ENCODE data around the gene SLC25A26.

- no peak for TF ChIP-seq CTCF (IDR thresholded peaks at IDR 0.05 in 2 of 3, conservative IDR thresholded peaks at IDR 0.05 in 1 of 3; ENCODE audit: borderline replicate concordance in 1 of 3, insufficient read depth in 1 of 3, low read depth in 2 of 3, low read length in 2 of 3)
- no peak for TF ChIP-seq POLR2AphosphoS5 (IDR thresholded peaks at IDR 0.05; ENCODE audit: low read depth, low read length)
- no peak for TF ChIP-seq JUND (IDR thresholded peaks at IDR 0.05)
- no peak for TF ChIP-seq EZH2 (IDR thresholded peaks at IDR 0.05)
- no peak for TF ChIP-seq EGR1 (IDR thresholded peaks at IDR 0.05; ENCODE audit: low read depth)
- no peak for TF ChIP-seq MAX (IDR thresholded peaks at IDR 0.05)
- no peak for TF ChIP-seq SP1 (IDR thresholded peaks at IDR 0.05; ENCODE audit: low read depth)
- no peak for TF ChIP-seq RAD21 (IDR thresholded peaks at IDR 0.05; ENCODE audit: low read depth)
- no peak for TF ChIP-seq YY1 (IDR thresholded peaks at IDR 0.05; ENCODE audit: extremely low read depth, insufficient replicate concordance, low read depth, low read length)
- no peak for TF ChIP-seq POLR2A (IDR thresholded peaks at IDR 0.05; ENCODE audit: borderline replicate concordance, extremely low read depth, insufficient read depth, insufficient read length)
- TF ChIP-seq REST (IDR thresholded peaks at IDR 0.05; ENCODE audit: low read depth) = no peak
Observed at GRCh38 chr3:66367979-66368378, 147.2 kb downstream of the SLC25A26 start.

All from HCT116 (cell line).